Panc1 (cell line): ENCODE results near the gene UBQLN4. TPM values are rescaled to one million over a fixed set of nuclear protein-coding genes. Genes with fewer than 3 reads are reported as not detected.

ENCODE experiments used
- ATAC-seq: fragments of 200-7000 bp; cut with Tn5 transposase; 2 replicates; pipeline ENCODE4 v1.9.1; 2020; ENCODE audit warnings: mild to moderate bottlenecking, moderate library complexity
- BruUV-seq: library from RNA; stranded (reverse); fragments of 400-500 nt; replicated peaks from 2 replicates; lab custom pipeline; 2021; lab: Mats Ljungman, UMichigan
- CTCF ChIA-PET: fragments of 300-600 bp; sonication (Branson Sonifier 250); formaldehyde crosslinking; loops from one replicate; lab custom pipeline; 2022; ENCODE audit warnings: antibody characterized with exemption; lab: Charles Lee
- POLR2A ChIA-PET: fragments of 300-600 bp; sonication (Branson Sonifier 250); formaldehyde crosslinking; loops from one replicate; lab custom pipeline; 2022; ENCODE audit warnings: antibody characterized with exemption; lab: Charles Lee
- DNase-seq: peaks from one replicate; pipeline ENCODE4 v3.0.0-alpha.2; 2010; ENCODE audit warnings: low read depth, low spot score
- H3K27ac ChIP-seq: 2 replicates; pipeline ENCODE4 v1.5.1; 2011; ENCODE audit warnings: mild to moderate bottlenecking, low read length, inconsistent platforms
- H3K27me3 ChIP-seq: fragments of 200-500 bp; sonication (Bioruptor generic); 2 replicates; pipeline ENCODE4 v1.6.0; 2014; ENCODE audit warnings: low read length, inconsistent platforms; ENCODE audit not compliant: control insufficient read depth, insufficient read depth
- H3K36me3 ChIP-seq: fragments of 200-500 bp; sonication (Bioruptor generic); 2 replicates; pipeline ENCODE4 v1.5.1; 2014; ENCODE audit warnings: inconsistent platforms, mild to moderate bottlenecking, low read length, moderate library complexity; ENCODE audit not compliant: control insufficient read depth, insufficient read depth
- H3K4me1 ChIP-seq: 2 replicates; pipeline ENCODE4 v1.5.1; 2011; ENCODE audit warnings: inconsistent platforms, mild to moderate bottlenecking, low read length, moderate library complexity; ENCODE audit not compliant: control insufficient read depth, insufficient read depth
- H3K4me3 ChIP-seq, 2 experiments: 2 replicates each; pipeline ENCODE4 v1.5.1; 2011 to 2012; ENCODE audit warnings: low read depth in 2 of 2, low read length in 2 of 2, mild to moderate bottlenecking in 2 of 2, inconsistent platforms in 1 of 2, moderate library complexity in 1 of 2
- H3K9me3 ChIP-seq: fragments of 200-500 bp; sonication (Bioruptor generic); 2 replicates; pipeline ENCODE4 v1.5.1; 2014; ENCODE audit warnings: low read depth, mild to moderate bottlenecking, inconsistent platforms, low read length, moderate library complexity; ENCODE audit not compliant: control insufficient read depth, insufficient read depth
- POLR2AphosphoS5 ChIP-seq: IDR thresholded peaks from 2 replicates; pipeline ENCODE4 v1.6.1; 2012; ENCODE audit warnings: mild to moderate bottlenecking, low read depth, low read length, moderate library complexity
- SIN3A ChIP-seq: IDR thresholded peaks from 2 replicates; pipeline ENCODE4 v1.6.1; 2012; ENCODE audit warnings: low read depth, mild to moderate bottlenecking, low read length, moderate library complexity, borderline replicate concordance; ENCODE audit not compliant: insufficient read depth
- TCF7L2 ChIP-seq: IDR thresholded peaks from 2 replicates; pipeline ENCODE4 v1.6.1; 2011; ENCODE audit warnings: mild to moderate bottlenecking, low read depth, low read length, inconsistent platforms
- in situ Hi-C: cut with HindIII; loops from 2 replicates; pipeline ENCODE4 v1.10.0; 2016; ENCODE audit warnings: low sequenced_read_pairs, low pct_unique_long_range_greater_than_20kb
- intact Hi-C: fragments of 100-400 bp; cut with micrococcal nuclease; formaldehyde crosslinking; loops from one replicate; pipeline ENCODE4 v1.10.0; 2022; ENCODE audit not compliant: unreplicated experiment
- total RNA-seq: library from RNA; stranded (reverse); gene quantifications from one replicate; pipeline ENCODE4 v1.2.1, GENCODE V29; 2021; ENCODE audit not compliant: unreplicated experiment
- TF ChIP-seq, protein P1 (sequence below), 2 experiments: IDR thresholded peaks; 2 replicates each; pipeline ENCODE4 v1.6.1; 2011 to 2012; ENCODE audit warnings: low read depth in 2 of 2, control low read depth in 1 of 2, low read length in 1 of 2, mild to moderate bottlenecking in 1 of 2, moderate library complexity in 1 of 2; ENCODE audit not compliant: insufficient read depth in 1 of 2
- TF ChIP-seq, protein P2 (sequence below): fragments of 450-650 bp; IDR thresholded peaks from 2 replicates; pipeline ENCODE4 v1.5.1; 2017; ENCODE audit warnings: mild to moderate bottlenecking

Gene UBQLN4
- total RNA-seq, 1 experiment from 2014 or later, result 60.0 TPM

DNA sequence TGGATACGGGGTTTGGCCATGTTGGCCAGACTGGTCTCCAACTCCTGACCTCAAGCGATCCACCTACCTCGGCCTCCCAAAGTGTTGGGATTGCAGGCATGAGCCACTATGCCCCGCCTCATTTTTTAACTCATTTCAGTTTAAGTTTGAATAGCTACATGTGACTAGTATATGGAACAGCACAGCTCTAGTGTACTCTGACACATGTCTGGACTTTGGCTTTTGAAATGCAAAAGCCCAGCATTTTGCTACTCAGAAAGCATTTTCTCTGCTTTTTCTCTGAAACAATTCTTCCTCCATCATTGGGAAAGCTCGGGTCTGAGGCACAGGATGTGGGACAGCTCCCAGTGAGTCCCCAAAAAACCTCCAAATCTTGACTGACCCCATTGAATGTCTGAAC lies 28.8 kb downstream of the UBQLN4 start:
- Histone ChIP-seq H3K4me1 (peaks cover 4% of the 10 kb centered on the region; the same call in 1 of the 2 replicates), H3K27me3 (no peaks in the 10 kb centered on the region), H3K36me3 (peaks cover 4% of the 10 kb centered on the region; the same call in 1 of the 2 replicates), H3K27ac (no peak overlapping the region), H3K9me3 (no peaks in the 10 kb centered on the region), H3K4me3 (no peak overlapping the region)
- CTCF ChIA-PET, result interaction anchor here (0.5 kb wide), 1 partner anchor 17 kb away, joined by 3 read pairs; no protein-coding TSS in a partner anchor
- DNase-seq (no peak), ATAC-seq (no peak)
- no peak for TF ChIP-seq SIN3A
- TF ChIP-seq POLR2AphosphoS5, result no peak
- TF ChIP-seq, protein P1, sequence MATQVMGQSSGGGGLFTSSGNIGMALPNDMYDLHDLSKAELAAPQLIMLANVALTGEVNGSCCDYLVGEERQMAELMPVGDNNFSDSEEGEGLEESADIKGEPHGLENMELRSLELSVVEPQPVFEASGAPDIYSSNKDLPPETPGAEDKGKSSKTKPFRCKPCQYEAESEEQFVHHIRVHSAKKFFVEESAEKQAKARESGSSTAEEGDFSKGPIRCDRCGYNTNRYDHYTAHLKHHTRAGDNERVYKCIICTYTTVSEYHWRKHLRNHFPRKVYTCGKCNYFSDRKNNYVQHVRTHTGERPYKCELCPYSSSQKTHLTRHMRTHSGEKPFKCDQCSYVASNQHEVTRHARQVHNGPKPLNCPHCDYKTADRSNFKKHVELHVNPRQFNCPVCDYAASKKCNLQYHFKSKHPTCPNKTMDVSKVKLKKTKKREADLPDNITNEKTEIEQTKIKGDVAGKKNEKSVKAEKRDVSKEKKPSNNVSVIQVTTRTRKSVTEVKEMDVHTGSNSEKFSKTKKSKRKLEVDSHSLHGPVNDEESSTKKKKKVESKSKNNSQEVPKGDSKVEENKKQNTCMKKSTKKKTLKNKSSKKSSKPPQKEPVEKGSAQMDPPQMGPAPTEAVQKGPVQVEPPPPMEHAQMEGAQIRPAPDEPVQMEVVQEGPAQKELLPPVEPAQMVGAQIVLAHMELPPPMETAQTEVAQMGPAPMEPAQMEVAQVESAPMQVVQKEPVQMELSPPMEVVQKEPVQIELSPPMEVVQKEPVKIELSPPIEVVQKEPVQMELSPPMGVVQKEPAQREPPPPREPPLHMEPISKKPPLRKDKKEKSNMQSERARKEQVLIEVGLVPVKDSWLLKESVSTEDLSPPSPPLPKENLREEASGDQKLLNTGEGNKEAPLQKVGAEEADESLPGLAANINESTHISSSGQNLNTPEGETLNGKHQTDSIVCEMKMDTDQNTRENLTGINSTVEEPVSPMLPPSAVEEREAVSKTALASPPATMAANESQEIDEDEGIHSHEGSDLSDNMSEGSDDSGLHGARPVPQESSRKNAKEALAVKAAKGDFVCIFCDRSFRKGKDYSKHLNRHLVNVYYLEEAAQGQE (IDR thresholded peaks at IDR 0.05; ENCODE audit: insufficient read depth in 1 of 2, low read depth in 2 of 2, low read length in 1 of 2), result no peak
- TF ChIP-seq, protein P2, sequence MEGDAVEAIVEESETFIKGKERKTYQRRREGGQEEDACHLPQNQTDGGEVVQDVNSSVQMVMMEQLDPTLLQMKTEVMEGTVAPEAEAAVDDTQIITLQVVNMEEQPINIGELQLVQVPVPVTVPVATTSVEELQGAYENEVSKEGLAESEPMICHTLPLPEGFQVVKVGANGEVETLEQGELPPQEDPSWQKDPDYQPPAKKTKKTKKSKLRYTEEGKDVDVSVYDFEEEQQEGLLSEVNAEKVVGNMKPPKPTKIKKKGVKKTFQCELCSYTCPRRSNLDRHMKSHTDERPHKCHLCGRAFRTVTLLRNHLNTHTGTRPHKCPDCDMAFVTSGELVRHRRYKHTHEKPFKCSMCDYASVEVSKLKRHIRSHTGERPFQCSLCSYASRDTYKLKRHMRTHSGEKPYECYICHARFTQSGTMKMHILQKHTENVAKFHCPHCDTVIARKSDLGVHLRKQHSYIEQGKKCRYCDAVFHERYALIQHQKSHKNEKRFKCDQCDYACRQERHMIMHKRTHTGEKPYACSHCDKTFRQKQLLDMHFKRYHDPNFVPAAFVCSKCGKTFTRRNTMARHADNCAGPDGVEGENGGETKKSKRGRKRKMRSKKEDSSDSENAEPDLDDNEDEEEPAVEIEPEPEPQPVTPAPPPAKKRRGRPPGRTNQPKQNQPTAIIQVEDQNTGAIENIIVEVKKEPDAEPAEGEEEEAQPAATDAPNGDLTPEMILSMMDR, result no peak
- TF ChIP-seq TCF7L2, result no peak
- POLR2A ChIA-PET, result no interaction called here
- no TSS peak for BruUV-seq
- in situ Hi-C loops, result no loop called here
- intact Hi-C loops, result no loop called here

DNA sequence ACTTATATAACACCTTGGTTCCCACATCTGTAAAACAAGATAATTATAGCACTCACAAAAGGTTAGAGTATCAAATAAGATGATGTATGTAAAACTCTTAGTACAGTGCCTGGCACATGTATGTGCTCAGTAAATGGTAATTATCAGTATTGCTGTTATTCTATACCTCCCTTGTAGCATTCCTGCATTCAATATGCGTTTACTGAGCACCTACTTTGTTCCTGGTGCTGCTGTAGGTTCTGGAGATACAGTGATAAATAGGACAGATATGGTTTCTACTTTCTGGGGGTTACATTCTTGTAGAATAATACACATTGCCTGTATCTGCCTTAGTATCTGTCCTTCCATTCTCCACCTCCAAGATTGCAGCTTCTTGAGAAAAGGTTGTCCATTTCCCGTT lies 31.6 kb downstream of the UBQLN4 start:
- CTCF ChIA-PET, result no interaction called here
- in situ Hi-C loops, result no loop called here
- TF ChIP-seq, protein P1 (IDR thresholded peaks at IDR 0.05; ENCODE audit: insufficient read depth in 1 of 2, low read depth in 2 of 2, low read length in 1 of 2), result no peak
- TF ChIP-seq TCF7L2 (no peak), POLR2AphosphoS5 (no peak), SIN3A (no peak)
- TF ChIP-seq, protein P2, result no peak

More for the DNA sequence above, 31.6 kb downstream of the UBQLN4 start:
- intact Hi-C loops, result no loop called here
- peaks cover 6% of the 10 kb centered on the region; the same call in 1 of the 2 replicates for H3K4me1 ChIP-seq
- POLR2A ChIA-PET, result no interaction called here
- H3K36me3 ChIP-seq, result peaks cover 4% of the 10 kb centered on the region; the same call in 1 of the 2 replicates
- H3K27me3 ChIP-seq, result no peaks in the 10 kb centered on the region
- no peak overlapping the region for H3K27ac ChIP-seq
- DNase-seq (no peak), ATAC-seq (no peak)
- no peak overlapping the region for H3K4me3 ChIP-seq
- no peaks in the 10 kb centered on the region for H3K9me3 ChIP-seq
- no TSS peak for BruUV-seq
